Measurements from ENCODE around the gene DOCK4.

DOCK4 gene

GRCh38 chr7:112067200-112067599 is 139.0 kb downstream of the DOCK4 start:
- no peak for DNase-seq (ENCODE audit: low spot score)

GRCh38 chr7:112065758-112066157 is 140.4 kb downstream of the DOCK4 start:
- TF ChIP-seq CTCF (IDR thresholded peaks at IDR 0.05; ENCODE audit: extremely low read depth, missing control alignments): no peak
- no peak for DNase-seq (ENCODE audit: low spot score)

More at GRCh38 chr7:112067200-112067599, 139.0 kb downstream of the DOCK4 start:
- TF ChIP-seq CTCF (IDR thresholded peaks at IDR 0.05; ENCODE audit: extremely low read depth, missing control alignments): no peak

- no peak for TF ChIP-seq CTCF (IDR thresholded peaks at IDR 0.05; ENCODE audit: extremely low read depth, missing control alignments)
- DNase-seq (ENCODE audit: low spot score): no peak
Observed at GRCh38 chr7:112064627-112065385, 141.4 kb downstream of the DOCK4 start.

GRCh38 chr7:112063974-112064373 is 142.2 kb downstream of the DOCK4 start:
- no peak for DNase-seq (ENCODE audit: low spot score)
- no peak for TF ChIP-seq CTCF (IDR thresholded peaks at IDR 0.05; ENCODE audit: extremely low read depth, missing control alignments)

- no peak for TF ChIP-seq CTCF (IDR thresholded peaks at IDR 0.05; ENCODE audit: extremely low read depth, missing control alignments)
Observed at GRCh38 chr7:112061051-112061450, 145.1 kb downstream of the DOCK4 start.

GRCh38 chr7:112060625-112061024 is 145.6 kb downstream of the DOCK4 start:
- TF ChIP-seq CTCF (IDR thresholded peaks at IDR 0.05; ENCODE audit: extremely low read depth, missing control alignments): no peak
- no peak for DNase-seq (ENCODE audit: low spot score)

More at GRCh38 chr7:112061051-112061450, 145.1 kb downstream of the DOCK4 start:
- no peak for DNase-seq (ENCODE audit: low spot score)

- no peak for TF ChIP-seq CTCF (IDR thresholded peaks at IDR 0.05; ENCODE audit: extremely low read depth, missing control alignments)
- no peak for DNase-seq (ENCODE audit: low spot score)
Observed at GRCh38 chr7:112059675-112060074, 146.5 kb downstream of the DOCK4 start.
